Neuronal stem cell (in vitro differentiated cells): ENCODE measurements around the gene NPB.
A peak's percentile ranks its signal among the peaks of the same experiment; 100 is the strongest.

Experiments
- DNase-seq: peaks from one replicate; pipeline ENCODE4 v3.0.0-alpha.2; 2013; ENCODE audit warnings: low spot score
- H2AFZ ChIP-seq: one replicate; pipeline ENCODE4 v1.6.1; 2013; ENCODE audit warnings: mild to moderate bottlenecking, low read length, inconsistent platforms
- H2AK5ac ChIP-seq: 2 replicates; pipeline ENCODE4 v1.6.1; 2013; ENCODE audit warnings: low read depth, mild to moderate bottlenecking, inconsistent platforms, low read length, moderate library complexity, mixed read lengths
- H2BK120ac ChIP-seq: 2 replicates; pipeline ENCODE4 v1.6.1; 2013; ENCODE audit warnings: low read depth, mild to moderate bottlenecking, inconsistent platforms, low read length, moderate library complexity, mixed read lengths
- H2BK12ac ChIP-seq: one replicate; pipeline ENCODE4 v1.6.1; 2013; ENCODE audit warnings: low read length, inconsistent platforms
- H2BK15ac ChIP-seq: 2 replicates; pipeline ENCODE4 v1.6.1; 2013; ENCODE audit warnings: mild to moderate bottlenecking, low read length, inconsistent platforms, mixed read lengths
- H2BK5ac ChIP-seq: one replicate; pipeline ENCODE4 v1.6.1; 2013; ENCODE audit warnings: inconsistent platforms, mild to moderate bottlenecking, low read length, moderate library complexity
- H3K14ac ChIP-seq: one replicate; pipeline ENCODE4 v1.6.1; 2013; ENCODE audit warnings: low read length, inconsistent platforms
- H3K18ac ChIP-seq: 2 replicates; pipeline ENCODE4 v1.6.1; 2013; ENCODE audit warnings: low read length, inconsistent platforms
- H3K23ac ChIP-seq: 2 replicates; pipeline ENCODE4 v1.6.1; 2013; ENCODE audit warnings: low read depth, mild to moderate bottlenecking, mixed read lengths, low read length, inconsistent platforms; ENCODE audit not compliant: poor library complexity
- H3K27ac ChIP-seq: replicated peaks from 3 replicates; pipeline ENCODE4 v1.5.1; 2013; ENCODE audit warnings: low read length, inconsistent platforms
- H3K27me3 ChIP-seq, 3 experiments: 2 replicates each; pipeline ENCODE4 v1.6.1; 2013; ENCODE audit warnings: low read length in 3 of 3, mild to moderate bottlenecking in 2 of 3, inconsistent platforms in 1 of 3, low read depth in 1 of 3, mixed read lengths in 1 of 3, moderate library complexity in 1 of 3; ENCODE audit not compliant: control insufficient read depth in 3 of 3, insufficient read depth in 3 of 3
- H3K36me3 ChIP-seq, 2 donors: replicated peaks in 1 of 2; 2 replicates each; pipeline ENCODE4 v1.6.1; 2013; ENCODE audit warnings: low read length in 2 of 2; ENCODE audit not compliant: control insufficient read depth in 2 of 2, insufficient read depth in 2 of 2
- H3K4ac ChIP-seq: 2 replicates; pipeline ENCODE4 v1.6.1; 2013; ENCODE audit warnings: inconsistent platforms, mild to moderate bottlenecking, low read length, moderate library complexity
- H3K4me1 ChIP-seq, 2 donors: 1 replicate in 1 of 2; 2 replicates in 1 of 2; pipeline ENCODE4 v1.6.1; 2013; ENCODE audit warnings: low read length in 2 of 2, low read depth in 1 of 2; ENCODE audit not compliant: control insufficient read depth in 2 of 2, insufficient read depth in 1 of 2
- H3K4me2 ChIP-seq: one replicate; pipeline ENCODE4 v1.6.1; 2013; ENCODE audit warnings: mild to moderate bottlenecking, low read length, inconsistent platforms; ENCODE audit not compliant: insufficient read depth, poor library complexity, severe bottlenecking
- H3K4me3 ChIP-seq, 2 donors: 2 replicates each; pipeline ENCODE4 v1.5.1; 2013; ENCODE audit warnings: low read length in 2 of 2, mild to moderate bottlenecking in 2 of 2, inconsistent platforms in 1 of 2, moderate library complexity in 1 of 2
- H3K79me1 ChIP-seq: one replicate; pipeline ENCODE4 v1.6.1; 2013; ENCODE audit warnings: low read depth, mild to moderate bottlenecking, inconsistent platforms, low read length, moderate library complexity
- H3K9ac ChIP-seq: one replicate; pipeline ENCODE4 v1.6.1; 2013; ENCODE audit warnings: mild to moderate bottlenecking, low read depth, low read length, inconsistent platforms; ENCODE audit not compliant: poor library complexity
- H3K9me3 ChIP-seq, 2 donors: replicated peaks in 1 of 2; 2 replicates each; pipeline versions ENCODE3 to v1.6.1; 2013; ENCODE audit warnings: low read length in 2 of 2, mild to moderate bottlenecking in 2 of 2, inconsistent platforms in 1 of 2, low read depth in 1 of 2, mixed read lengths in 1 of 2, moderate library complexity in 1 of 2; ENCODE audit not compliant: control insufficient read depth in 2 of 2, insufficient read depth in 1 of 2
- H4K8ac ChIP-seq: one replicate; pipeline ENCODE4 v1.6.1; 2013; ENCODE audit warnings: low read depth, mild to moderate bottlenecking, inconsistent platforms, low read length, moderate library complexity
- H4K91ac ChIP-seq: one replicate; pipeline ENCODE4 v1.6.1; 2013; ENCODE audit warnings: low read length, low read depth, mild to moderate bottlenecking, inconsistent platforms; ENCODE audit not compliant: poor library complexity
- WGBS, 2 donors: extraction: QIAGEN DNeasy Blood & Tissue Kit; methylation state at CpG; one replicate each; pipeline ENCODE4 v1.1.7; 2013; ENCODE audit warnings: missing lambda C conversion rate in 2 of 2, mixed read lengths in 1 of 2; ENCODE audit not compliant: insufficient read length in 2 of 2, insufficient replicate concordance in 1 of 2; ENCODE audit errors: extremely low coverage in 2 of 2; 5-methylcytosine and 5-hydroxymethylcytosine counted together

NPB gene

DNA sequence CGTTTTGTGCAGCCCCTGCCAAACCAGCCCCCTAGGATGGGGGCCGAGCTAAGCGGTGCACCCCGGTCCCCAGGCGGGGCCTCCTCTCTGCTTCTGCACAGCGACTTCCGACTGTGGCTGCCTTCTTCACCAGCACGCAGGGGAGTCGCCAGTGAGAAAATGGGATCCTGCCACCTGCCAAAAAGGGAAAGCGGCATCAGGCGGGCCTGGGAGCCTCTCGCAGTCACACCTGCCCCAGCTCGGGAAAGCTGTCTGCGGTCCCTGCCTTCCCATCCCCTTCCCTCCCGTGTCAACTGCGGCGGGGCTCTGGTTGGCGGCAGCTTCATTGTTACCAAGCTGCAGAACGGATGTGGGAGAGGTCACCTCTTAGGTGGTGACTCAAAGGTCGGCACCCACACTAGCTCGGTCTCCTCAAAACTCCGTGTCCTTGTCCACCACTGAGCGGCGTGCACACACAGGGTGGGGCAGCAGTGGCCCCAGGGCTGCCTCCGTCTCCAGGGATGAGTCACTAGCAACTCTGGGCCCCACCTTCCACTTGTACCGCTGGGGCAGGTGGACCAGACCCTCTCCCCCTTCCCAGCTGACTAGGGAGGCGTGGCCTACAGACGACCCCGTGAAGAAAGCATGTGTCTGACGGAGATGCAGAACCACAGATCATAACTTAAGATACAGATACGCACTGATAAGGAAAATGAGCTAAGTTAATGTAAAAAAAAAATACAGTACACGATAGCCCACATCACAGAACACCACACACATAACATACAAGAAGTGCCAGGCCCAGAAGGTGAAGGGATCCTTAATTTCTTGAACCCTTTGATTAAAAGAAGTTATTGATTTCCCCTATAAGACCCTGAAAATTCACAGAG lies 10.6 kb downstream of the NPB start:
- Histone ChIP-seq H3K36me3 (peaks cover 30 to 62% of the 10 kb centered on the region in 2 donors), H2BK15ac (no peak overlapping the region), H3K9ac (no peak overlapping the region), H3K27me3 (no peaks in the 10 kb centered on the region), H2BK5ac (no peak overlapping the region), H2AFZ (no peak overlapping the region), H3K4me3 (no peak overlapping the region), H2AK5ac (no peak overlapping the region), H4K8ac (no peak overlapping the region), H4K91ac (no peak overlapping the region), H3K23ac (no peak overlapping the region), H3K27ac (no peak overlapping the region), H3K9me3 (no peaks in the 10 kb centered on the region), H3K4ac (no peak overlapping the region), H2BK120ac (no peak overlapping the region), H2BK12ac (no peak overlapping the region), H3K4me1 (peaks cover 7 to 18% of the 10 kb centered on the region in 2 donors), H3K4me2 (no peak overlapping the region), H3K14ac (no peak overlapping the region), H3K18ac (no peak overlapping the region), H3K79me1 (peaks cover 8% of the 10 kb centered on the region)
- WGBS, 2 donors = no CpG with 5 or more reads among the region's 32 CpGs
- DNase-seq = no peak

- H3K27ac ChIP-seq = no peak overlapping the region
- no CpG with 5 or more reads among the region's 31 CpGs for WGBS, 2 donors
- peak overlapping the region; percentile 30 for H2BK120ac ChIP-seq
- peak overlapping the region; percentile 23 for H4K8ac ChIP-seq
- no peak for DNase-seq
- no peak overlapping the region for H2BK5ac ChIP-seq
- no peak overlapping the region for H3K9ac ChIP-seq
- H3K36me3 ChIP-seq = peaks cover 28 to 53% of the 10 kb centered on the region in 2 donors
- H4K91ac ChIP-seq = no peak overlapping the region
- H2BK15ac ChIP-seq = no peak overlapping the region
- no peak overlapping the region for H3K4ac ChIP-seq
- no peak overlapping the region for H3K4me2 ChIP-seq
- H2AFZ ChIP-seq = no peak overlapping the region
- H3K4me1 ChIP-seq = peaks cover 7 to 18% of the 10 kb centered on the region in 2 donors
- H3K9me3 ChIP-seq = no peaks in the 10 kb centered on the region
- no peak overlapping the region for H2BK12ac ChIP-seq
- H3K23ac ChIP-seq = no peak overlapping the region
- H3K27me3 ChIP-seq = no peaks in the 10 kb centered on the region
- H3K14ac ChIP-seq = no peak overlapping the region
- no peak overlapping the region for H3K4me3 ChIP-seq
- H3K18ac ChIP-seq = no peak overlapping the region
- H3K79me1 ChIP-seq = peaks cover 8% of the 10 kb centered on the region
- H2AK5ac ChIP-seq = no peak overlapping the region
Observed at GRCh38 chr17:81913394-81914102, 11.5 kb downstream of the NPB start.

GRCh38 chr17:81914103-81914850 lies 12.2 kb downstream of the NPB start:
- no peak overlapping the region for H4K91ac ChIP-seq
- H4K8ac ChIP-seq = no peak overlapping the region
- H3K4me2 ChIP-seq = no peak overlapping the region
- H2BK12ac ChIP-seq = no peak overlapping the region
- no peak overlapping the region for H3K4me3 ChIP-seq
- H3K79me1 ChIP-seq = peaks cover 8% of the 10 kb centered on the region
- peak overlapping the region; percentile 30 for H2BK120ac ChIP-seq
- H3K4me1 ChIP-seq = peaks cover 7 to 18% of the 10 kb centered on the region in 2 donors
- H2AFZ ChIP-seq = no peak overlapping the region
- H3K36me3 ChIP-seq = peaks cover 24 to 51% of the 10 kb centered on the region in 2 donors
- no peak overlapping the region for H3K27ac ChIP-seq
- no peak overlapping the region for H3K18ac ChIP-seq
- no peak overlapping the region for H3K4ac ChIP-seq
- no peaks in the 10 kb centered on the region for H3K9me3 ChIP-seq
- no peak overlapping the region for H3K9ac ChIP-seq
- no peak overlapping the region for H3K23ac ChIP-seq
- no peak for DNase-seq
- H2AK5ac ChIP-seq = no peak overlapping the region
- H2BK15ac ChIP-seq = no peak overlapping the region
- H2BK5ac ChIP-seq = no peak overlapping the region
- no CpG with 5 or more reads among the region's 36 CpGs for WGBS, 2 donors
- no peak overlapping the region for H3K14ac ChIP-seq
- no peaks in the 10 kb centered on the region for H3K27me3 ChIP-seq
